Measurements from ENCODE around the gene SKIC3. TPM values are rescaled to one million over a fixed set of nuclear protein-coding genes. Genes with fewer than 3 reads are reported as not detected.

Gene SKIC3
- total and polyA plus RNA-seq, 5 donors: 14.2 to 66.7 (median 57.0) TPM

Other genes starting within 250 kb of the SKIC3 start
- gene FAM81B, start 163.6 kb downstream of the SKIC3 start, total RNA-seq: 10 to 100 TPM in 3 of 4 donors, 1 to 10 TPM in 1; 6.8 to 21.7 (median 16.3) TPM
- 8.1 TPM for gene FAM81B, start 163.6 kb downstream of the SKIC3 start, polyA plus RNA-seq
- gene ARSK, start 124 bp upstream of the SKIC3 start, total RNA-seq: 1 to 10 TPM; 3.6 to 5.2 (median 4.7) TPM
- 3.8 TPM for gene ARSK, start 124 bp upstream of the SKIC3 start, polyA plus RNA-seq
- gene GPR150, start 65.1 kb upstream of the SKIC3 start, total RNA-seq: under 1 TPM in 2 of 4 donors, not detected in 2; 0.15 to 0.25 TPM
- gene GPR150, start 65.1 kb upstream of the SKIC3 start, polyA plus RNA-seq: 0.09 TPM
- 1 to 10 TPM; 3.4 to 9.4 (median 4.9) TPM for gene RFESD, start 91.8 kb upstream of the SKIC3 start, total RNA-seq
- gene RFESD, start 91.8 kb upstream of the SKIC3 start, polyA plus RNA-seq: 3.2 TPM
- gene SPATA9, start 128.0 kb upstream of the SKIC3 start, total RNA-seq: under 1 TPM; 0.11 to 0.59 (median 0.49) TPM
- 0.25 TPM for gene SPATA9, start 128.0 kb upstream of the SKIC3 start, polyA plus RNA-seq
- 100 to 1,000 TPM in 3 of 4 donors, 10 to 100 TPM in 1; 84.7 to 115 (median 104) TPM for gene RHOBTB3, start 176.4 kb upstream of the SKIC3 start, total RNA-seq
- gene RHOBTB3, start 176.4 kb upstream of the SKIC3 start, polyA plus RNA-seq: 32.7 TPM

Data from right cardiac atrium (tissue), 5 donors.